RWPE1 (cell line): ENCODE results near the gene HIVEP3.

ENCODE experiments used
- CTCF ChIA-PET: fragments of 350-600 bp; sonication (Branson Sonifier 250); formaldehyde crosslinking; extraction: SDS; loops from one replicate; lab custom pipeline; 2021; lab: Yijun Ruan, JAX
- POLR2A ChIA-PET: fragments of 400-600 bp; formaldehyde crosslinking; extraction: SDS; loops from one replicate; lab custom pipeline; 2020; ENCODE audit warnings: antibody characterized with exemption; ENCODE audit not compliant: low non-redundant PET; lab: Yijun Ruan, JAX
- DNase-seq: peaks from one replicate; pipeline ENCODE4 v3.0.0; 2012; ENCODE audit warnings: low spot score
- H3K27ac ChIP-seq: fragments of 450-650 bp; 2 replicates; pipeline ENCODE4 v1.5.1; 2017
- CTCF ChIP-seq: fragments of 450-650 bp; conservative IDR thresholded peaks from 2 replicates; pipeline ENCODE4 v1.5.1; 2017; ENCODE audit warnings: low read depth, mild to moderate bottlenecking

Gene HIVEP3

GRCh38 chr1:41493626-41494350 is 424.9 kb downstream of the HIVEP3 start:
- POLR2A ChIA-PET, result no interaction called here
- CTCF ChIA-PET, result interaction anchor here (1.2 to 1.7 kb wide), 2 partner anchors 11 to 211 kb away, joined by 4 to 5 read pairs; no protein-coding TSS in a partner anchor
- no peak for TF ChIP-seq CTCF
- no peak for DNase-seq
- peak overlapping the region; percentile 93 for H3K27ac ChIP-seq

GRCh38 chr1:41493117-41493536 is 425.6 kb downstream of the HIVEP3 start:
- peak overlapping the region; percentile 93 for H3K27ac ChIP-seq
- ChIA-PET POLR2A (no interaction called here), CTCF (interaction anchor here (0.6 to 1.7 kb wide), 3 partner anchors 10 to 264 kb away, joined by 3 to 5 read pairs (median 4); no protein-coding TSS in a partner anchor)
- DNase-seq, result peak; percentile 89
- no peak for TF ChIP-seq CTCF

GRCh38 chr1:41492341-41492848 is 426.3 kb downstream of the HIVEP3 start:
- no peak for DNase-seq
- CTCF ChIA-PET, result interaction anchor here (0.6 to 1.7 kb wide), 4 partner anchors 9 to 263 kb away, joined by 3 to 5 read pairs (median 4); no protein-coding TSS in a partner anchor
- POLR2A ChIA-PET, result no interaction called here
- TF ChIP-seq CTCF, result peak; percentile 16; the same call in 1 of the 2 replicates
- peak overlapping the region; percentile 93 for H3K27ac ChIP-seq

- H3K27ac ChIP-seq, result peak overlapping the region; percentile 93
- ChIA-PET CTCF (interaction anchor here (1.3 kb wide), 1 partner anchor 25 kb away, joined by 3 read pairs; no protein-coding TSS in a partner anchor), POLR2A (no interaction called here)
- DNase-seq, result no peak
- no peak for TF ChIP-seq CTCF
Measured at GRCh38 chr1:41490911-41491310, 427.8 kb downstream of the HIVEP3 start.

- H3K27ac ChIP-seq, result no peak overlapping the region
- POLR2A ChIA-PET, result no interaction called here
- CTCF ChIA-PET, result no interaction called here
Measured at GRCh38 chr1:41489561-41489960, 429.2 kb downstream of the HIVEP3 start.

More at GRCh38 chr1:41489561-41489960, 429.2 kb downstream of the HIVEP3 start:
- no peak for DNase-seq
- TF ChIP-seq CTCF, result no peak
